ENCODE results near the gene TMEM131L. TPM values are rescaled to one million over a fixed set of nuclear protein-coding genes. Genes with fewer than 3 reads are reported as not detected.
"Not testable (repeated sequence)": the region's sequence is repeated elsewhere in the genome, so short reads cannot be mapped to it uniquely, and the experiment has no call there.

The TMEM131L gene
- total and polyA plus RNA-seq, 4 experiments from 2014 or later = 20.8 to 65.6 (median 53.2) TPM

DNA sequence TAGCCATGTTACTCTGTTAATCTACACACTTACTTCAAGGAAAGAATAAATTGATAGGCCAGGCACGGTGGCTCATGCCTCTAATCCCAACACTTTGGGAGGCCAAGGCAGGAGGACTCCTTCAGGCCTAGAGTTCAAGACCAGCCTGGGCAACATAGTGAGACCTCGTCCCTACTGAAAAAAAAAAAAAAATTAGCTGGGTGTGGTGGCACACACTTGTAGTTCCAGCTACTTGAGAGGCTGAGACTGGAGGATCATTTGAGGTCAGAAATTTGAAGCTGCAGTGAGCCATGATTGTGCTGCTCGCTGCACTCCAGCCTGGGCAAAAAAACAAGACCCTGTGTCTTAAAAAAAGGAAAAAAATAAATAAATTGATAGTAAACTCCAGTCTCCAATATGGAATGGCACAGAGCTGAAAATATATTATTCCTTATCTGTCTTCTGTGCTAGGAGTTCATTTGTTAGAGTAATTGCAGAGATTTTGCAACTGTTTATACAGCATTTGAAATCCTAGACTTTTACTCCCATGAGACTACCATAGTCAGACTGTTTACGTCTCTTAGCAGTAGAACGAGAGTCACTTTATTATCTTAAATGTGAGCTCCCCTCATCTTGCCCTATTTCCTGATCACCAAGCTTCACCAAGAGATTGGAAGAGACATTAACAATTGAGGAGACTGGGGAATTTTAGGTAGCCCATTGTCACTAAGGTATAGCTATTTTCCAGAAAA lies 18.8 kb upstream of the TMEM131L start:
- H3K36me3 Mint-ChIP-seq = no peaks in the 10 kb centered on the region
- no peaks in the 10 kb centered on the region for H3K9me3 Mint-ChIP-seq
- no peaks in the 10 kb centered on the region for H3K27me3 ChIP-seq (ENCODE audit: insufficient read depth, low read length)
- H3K27ac ChIP-seq (ENCODE audit: low read depth, low read length) = no peak overlapping the region
- no peaks in the 10 kb centered on the region for H3K36me3 ChIP-seq (ENCODE audit: insufficient read depth, low read length)
- intact Hi-C loops (cut with micrococcal nuclease) = no loop called here
- peaks cover 18% of the 10 kb centered on the region for H3K4me1 ChIP-seq (ENCODE audit: insufficient read depth, low read length)
- H3K27me3 Mint-ChIP-seq = no peaks in the 10 kb centered on the region
- peaks cover 12 to 23% (median 15%) of the 10 kb centered on the region in 4 donors for H3K4me1 Mint-ChIP-seq
- CTCF ChIA-PET (ENCODE audit: partially characterized antibody) = interaction anchor here (0.7 to 2.0 kb wide), 8 partner anchors 9 to 196 kb away, joined by 3 to 10 read pairs (median 4); partner anchors contain the start of gene TMEM131L
- H3K9me3 ChIP-seq (ENCODE audit: control insufficient read depth in 1 of 2, low read length in 2 of 2) = no peaks in the 10 kb centered on the region
- DNase-seq = no peak
- POLR2A ChIA-PET (ENCODE audit: partially characterized antibody) = interaction anchor here (0.8 to 1.4 kb wide), 2 partner anchors 8 to 19 kb away, joined by 3 to 5 read pairs; partner anchors contain the start of gene TMEM131L
- H3K4me3 Mint-ChIP-seq = no peak overlapping the region
- no peak overlapping the region for H3K4me3 ChIP-seq (ENCODE audit: low read length in 2 of 2)
- no peak overlapping the region for H3K27ac Mint-ChIP-seq

DNA sequence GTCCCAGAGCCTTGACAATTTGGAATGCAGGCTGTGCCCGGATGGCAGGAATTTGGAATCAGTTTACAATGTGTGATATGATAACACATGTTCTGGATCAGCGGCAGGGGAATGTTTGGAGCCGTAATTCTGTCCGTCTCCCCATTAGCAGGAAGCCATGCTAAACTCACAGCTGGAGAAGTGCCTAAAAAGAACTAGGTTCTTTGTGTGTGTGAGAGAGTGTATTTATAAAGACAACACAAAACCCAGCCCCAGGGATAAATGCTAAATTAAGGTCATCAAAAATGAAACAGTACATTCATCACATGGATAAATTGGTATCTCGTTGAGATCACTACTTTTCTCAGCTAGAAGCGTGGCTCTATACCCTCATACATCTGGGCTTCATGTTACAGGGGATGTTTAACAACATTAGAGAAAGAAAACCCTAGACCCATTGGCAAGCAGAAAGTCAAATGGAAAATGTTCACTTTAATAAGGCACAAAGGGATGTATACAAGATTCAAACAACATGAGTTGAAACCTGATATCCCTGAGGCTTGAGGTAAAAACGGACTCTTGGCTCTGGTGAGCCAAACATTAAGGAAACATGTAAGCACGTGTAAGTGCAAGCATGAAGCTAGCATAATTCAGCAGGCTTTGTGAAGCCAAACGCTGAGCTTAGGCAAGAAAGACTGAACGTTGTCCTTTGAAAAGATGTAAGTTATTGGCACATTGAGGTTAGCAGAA lies 18.0 kb upstream of the TMEM131L start:
- intact Hi-C loops (cut with micrococcal nuclease) = no loop called here
- Mint-ChIP-seq H3K27me3 (no peaks in the 10 kb centered on the region), H3K36me3 (no peaks in the 10 kb centered on the region), H3K4me3 (no peak overlapping the region), H3K9me3 (no peaks in the 10 kb centered on the region), H3K4me1 (peaks cover 12 to 24% (median 16%) of the 10 kb centered on the region in 4 donors), H3K27ac (peak overlapping the region in 2 of 7 donors; percentile 10 to 62)
- peaks cover 18% of the 10 kb centered on the region for H3K4me1 ChIP-seq (ENCODE audit: insufficient read depth, low read length)
- no peaks in the 10 kb centered on the region for H3K9me3 ChIP-seq (ENCODE audit: control insufficient read depth in 1 of 2, low read length in 2 of 2)
- ChIA-PET POLR2A (ENCODE audit: partially characterized antibody) (interaction anchor here (0.6 to 2.2 kb wide), 4 partner anchors 9 to 26 kb away, joined by 3 to 9 read pairs (median 4); partner anchors contain the start of gene TMEM131L), CTCF (ENCODE audit: partially characterized antibody) (interaction anchor here (0.9 to 2.0 kb wide), 5 partner anchors 10 to 195 kb away, joined by 3 to 7 read pairs (median 4); partner anchors contain the start of gene TMEM131L)
- DNase-seq = no peak
- H3K27me3 ChIP-seq (ENCODE audit: insufficient read depth, low read length) = no peaks in the 10 kb centered on the region
- no peak overlapping the region for H3K27ac ChIP-seq (ENCODE audit: low read depth, low read length)
- H3K36me3 ChIP-seq (ENCODE audit: insufficient read depth, low read length) = no peaks in the 10 kb centered on the region
- H3K4me3 ChIP-seq (ENCODE audit: low read length in 2 of 2) = no peak overlapping the region

DNA sequence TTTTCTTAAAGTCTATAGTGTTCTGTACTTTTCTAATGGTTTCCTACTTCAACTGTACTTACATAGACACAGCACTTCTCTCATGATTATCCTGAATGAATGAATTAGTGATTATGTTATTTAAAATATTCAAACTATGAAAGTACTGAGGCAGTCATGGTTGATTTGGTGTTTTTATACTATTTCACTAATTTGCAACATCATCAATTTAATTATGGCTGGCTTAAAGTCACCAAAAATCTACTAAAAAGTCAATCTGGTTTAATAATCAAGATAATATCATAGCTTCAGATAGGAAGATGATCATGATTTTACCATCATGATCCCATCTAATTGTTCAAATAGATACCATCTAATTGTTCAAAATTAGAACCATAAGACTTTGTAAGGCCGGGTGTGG lies 16.8 kb upstream of the TMEM131L start:
- no peaks in the 10 kb centered on the region for H3K36me3 Mint-ChIP-seq
- H3K9me3 Mint-ChIP-seq = no peaks in the 10 kb centered on the region
- intact Hi-C loops (cut with micrococcal nuclease) = no loop called here
- peak overlapping the region in 1 of 8 donors; percentile 4 for H3K4me3 Mint-ChIP-seq
- H3K9me3 ChIP-seq (ENCODE audit: control insufficient read depth in 1 of 2, low read length in 2 of 2) = no peaks in the 10 kb centered on the region
- H3K4me1 Mint-ChIP-seq = peaks cover 12 to 24% (median 16%) of the 10 kb centered on the region in 4 donors
- H3K27me3 ChIP-seq (ENCODE audit: insufficient read depth, low read length) = no peaks in the 10 kb centered on the region
- H3K4me1 ChIP-seq (ENCODE audit: insufficient read depth, low read length) = peaks cover 18% of the 10 kb centered on the region
- peak overlapping the region in 2 of 7 donors; percentile 82 to 85 for H3K27ac Mint-ChIP-seq
- no peaks in the 10 kb centered on the region for H3K36me3 ChIP-seq (ENCODE audit: insufficient read depth, low read length)
- ChIA-PET POLR2A (ENCODE audit: partially characterized antibody) (interaction anchor here (0.6 to 2.2 kb wide), 5 partner anchors 10 to 49 kb away, joined by 3 to 9 read pairs (median 4); partner anchors contain the start of gene TMEM131L), CTCF (ENCODE audit: partially characterized antibody) (interaction anchor here (1.7 to 1.8 kb wide), 4 partner anchors 11 to 125 kb away, joined by 4 to 9 read pairs (median 4); partner anchors contain the start of gene TMEM131L)
- H3K27ac ChIP-seq (ENCODE audit: low read depth, low read length) = no peak overlapping the region
- H3K27me3 Mint-ChIP-seq = no peaks in the 10 kb centered on the region
- DNase-seq = no peak
- H3K4me3 ChIP-seq (ENCODE audit: low read length in 2 of 2) = no peak overlapping the region

DNA sequence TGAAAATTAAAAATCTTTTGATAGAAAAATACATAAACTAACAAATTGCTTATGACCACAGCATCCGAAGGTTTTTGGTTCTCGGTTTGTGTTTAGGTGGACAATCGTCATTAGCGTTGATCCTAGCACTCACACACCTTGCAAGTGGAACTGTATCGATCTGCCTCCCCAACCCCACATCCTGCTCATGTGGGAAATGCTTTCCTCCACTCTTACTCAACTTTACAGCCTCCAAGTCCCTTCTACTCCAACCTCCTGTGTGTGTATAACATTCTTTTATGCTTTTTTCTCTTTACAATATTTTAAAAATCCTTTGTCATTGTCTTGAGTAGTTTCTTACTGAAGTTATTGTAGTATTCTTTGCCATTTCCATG lies 15.6 kb upstream of the TMEM131L start:
- Histone ChIP-seq H3K4me3 (ENCODE audit: low read length in 2 of 2) (no peak overlapping the region), H3K27ac (ENCODE audit: low read depth, low read length) (peak overlapping the region; percentile 19), H3K27me3 (ENCODE audit: insufficient read depth, low read length) (no peaks in the 10 kb centered on the region), H3K4me1 (ENCODE audit: insufficient read depth, low read length) (peaks cover 18% of the 10 kb centered on the region), H3K9me3 (ENCODE audit: control insufficient read depth in 1 of 2, low read length in 2 of 2) (no peaks in the 10 kb centered on the region), H3K36me3 (ENCODE audit: insufficient read depth, low read length) (no peaks in the 10 kb centered on the region)
- Mint-ChIP-seq H3K27ac (peak overlapping the region; percentile 80 to 88 (median 82)), H3K36me3 (no peaks in the 10 kb centered on the region), H3K4me3 (peak overlapping the region; percentile 26 to 82 (median 69)), H3K9me3 (no peaks in the 10 kb centered on the region), H3K4me1 (peaks cover 12 to 24% (median 16%) of the 10 kb centered on the region in 4 donors), H3K27me3 (no peaks in the 10 kb centered on the region)
- intact Hi-C loops (cut with micrococcal nuclease) = loop anchor here (1.0 kb wide), 1 partner anchor 11 kb away; no protein-coding TSS in a partner anchor
- ChIA-PET CTCF (ENCODE audit: partially characterized antibody) (interaction anchor here (1.7 to 1.8 kb wide), 3 partner anchors 16 to 123 kb away, joined by 4 to 9 read pairs (median 5); partner anchors contain the start of gene TMEM131L), POLR2A (ENCODE audit: partially characterized antibody) (interaction anchor here (1.6 to 2.2 kb wide), 2 partner anchors 9 to 17 kb away, joined by 3 to 9 read pairs; no protein-coding TSS in a partner anchor)
- DNase-seq = no peak

DNA sequence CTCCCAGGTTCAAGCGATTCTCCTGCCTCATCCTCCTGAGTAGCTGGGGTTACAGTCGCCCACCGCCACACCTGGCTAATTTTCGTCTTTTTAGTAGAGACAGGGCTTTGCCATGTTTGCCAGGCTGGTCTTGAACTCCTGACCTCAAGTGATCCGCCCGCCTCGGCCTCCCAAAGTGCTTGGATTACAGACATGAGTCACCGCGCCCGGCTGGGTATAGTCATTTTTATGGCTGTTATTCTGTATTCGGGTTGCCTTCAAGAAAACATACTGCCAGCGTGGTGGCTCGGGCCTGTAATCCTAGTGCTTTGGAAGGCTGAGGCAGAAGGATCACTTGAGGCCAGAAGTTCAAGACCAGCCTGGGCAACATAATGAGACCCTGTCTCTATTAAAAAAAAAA lies 15.0 kb upstream of the TMEM131L start:
- H3K27me3 Mint-ChIP-seq; H3K4me3 Mint-ChIP-seq; DNase-seq; H3K36me3 ChIP-seq (ENCODE audit: insufficient read depth, low read length); H3K27me3 ChIP-seq (ENCODE audit: insufficient read depth, low read length); H3K36me3 Mint-ChIP-seq; H3K9me3 Mint-ChIP-seq; H3K9me3 ChIP-seq (ENCODE audit: control insufficient read depth in 1 of 2, low read length in 2 of 2); intact Hi-C loops (cut with micrococcal nuclease); H3K4me3 ChIP-seq (ENCODE audit: low read length in 2 of 2); H3K27ac ChIP-seq (ENCODE audit: low read depth, low read length); H3K27ac Mint-ChIP-seq: not testable (repeated sequence)
- CTCF ChIA-PET (ENCODE audit: partially characterized antibody) = interaction anchor here (1.0 kb wide), 1 partner anchor 15 kb away, joined by 3 read pairs; the partner anchor contains the start of gene TMEM131L
- POLR2A ChIA-PET (ENCODE audit: partially characterized antibody) = interaction anchor here (0.8 to 1.0 kb wide), 2 partner anchors 15 to 22 kb away, joined by 3 read pairs; partner anchors contain the start of gene TMEM131L
- peaks cover 18% of the 10 kb centered on the region for H3K4me1 ChIP-seq (ENCODE audit: insufficient read depth, low read length)
- peaks cover 12 to 24% (median 16%) of the 10 kb centered on the region in 4 donors for H3K4me1 Mint-ChIP-seq

DNA sequence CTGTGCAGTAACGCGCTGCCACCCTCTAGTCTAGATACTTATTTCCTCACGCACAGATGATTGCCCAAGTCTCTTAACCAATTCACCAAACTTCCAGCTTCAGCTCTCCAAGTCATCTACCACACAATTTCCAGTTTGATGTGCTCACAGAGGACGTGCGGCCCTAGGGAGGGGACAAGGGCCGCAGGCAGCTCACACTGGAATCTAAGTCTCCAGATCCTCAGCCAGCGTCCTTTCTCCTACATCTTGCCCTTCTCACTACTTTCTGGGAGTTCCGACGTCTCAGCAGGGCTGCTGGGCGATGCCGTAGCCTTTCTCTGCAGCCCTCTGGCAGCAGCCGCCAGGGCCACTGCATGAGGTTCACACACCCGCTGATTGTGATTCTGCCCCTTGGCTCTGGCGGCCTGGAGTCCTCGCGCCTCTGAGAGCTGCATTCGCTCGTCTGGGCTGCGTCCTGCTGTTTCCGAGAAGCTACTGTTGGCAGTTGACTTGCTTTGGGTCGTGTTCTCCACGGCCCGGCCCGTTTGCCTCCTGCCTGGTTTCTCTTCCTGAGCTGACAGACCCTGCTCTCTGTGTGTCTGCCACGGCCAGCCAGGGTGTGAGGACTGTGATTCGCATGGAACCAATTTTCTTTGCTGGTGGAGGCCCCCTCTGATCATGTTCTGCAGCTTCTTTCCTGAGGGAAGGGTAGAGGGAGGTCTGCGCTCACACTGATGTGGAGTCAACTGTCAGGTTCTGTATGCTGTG lies 14.1 kb upstream of the TMEM131L start:
- ChIA-PET POLR2A (ENCODE audit: partially characterized antibody) (interaction anchor here (0.8 to 4.9 kb wide), 3 partner anchors 14 to 22 kb away, joined by 3 to 26 read pairs (median 3); partner anchors contain the start of gene TMEM131L), CTCF (ENCODE audit: partially characterized antibody) (interaction anchor here (1.0 to 1.9 kb wide), 2 partner anchors 14 to 19 kb away, joined by 3 to 5 read pairs; partner anchors contain the start of gene TMEM131L)
- intact Hi-C loops (cut with micrococcal nuclease) = no loop called here
- Histone ChIP-seq H3K4me3 (ENCODE audit: low read length in 2 of 2) (no peak overlapping the region), H3K27me3 (ENCODE audit: insufficient read depth, low read length) (no peaks in the 10 kb centered on the region), H3K4me1 (ENCODE audit: insufficient read depth, low read length) (peaks cover 18% of the 10 kb centered on the region), H3K36me3 (ENCODE audit: insufficient read depth, low read length) (no peaks in the 10 kb centered on the region), H3K9me3 (ENCODE audit: control insufficient read depth in 1 of 2, low read length in 2 of 2) (no peaks in the 10 kb centered on the region), H3K27ac (ENCODE audit: low read depth, low read length) (no peak overlapping the region)
- no peaks in the 10 kb centered on the region for H3K36me3 Mint-ChIP-seq
- peak overlapping the region in 2 of 7 donors; percentile 44 to 51 for H3K27ac Mint-ChIP-seq
- H3K9me3 Mint-ChIP-seq = no peaks in the 10 kb centered on the region
- no peak for DNase-seq
- peaks cover 12 to 24% (median 16%) of the 10 kb centered on the region in 4 donors for H3K4me1 Mint-ChIP-seq
- no peaks in the 10 kb centered on the region for H3K27me3 Mint-ChIP-seq
- peak overlapping the region in 1 of 8 donors; percentile 39 for H3K4me3 Mint-ChIP-seq

Data from CD4-positive, alpha-beta memory T cell (primary cell).